UCSD-AML1 (cell line): ENCODE results near the gene HOXD9.

ENCODE experiments used
- DNase-seq: peaks from one replicate; lab custom pipeline; 2025; ENCODE audit not compliant: unreplicated experiment; lab: John Stamatoyannopoulos, UW

Gene HOXD9

GRCh38 chr2:176124110-176124946 lies 1.8 kb downstream of the HOXD9 start:
- DNase-seq: no peak

GRCh38 chr2:176124947-176125771 lies 2.6 kb downstream of the HOXD9 start:
- no peak for DNase-seq

GRCh38 chr2:176125772-176126054 lies 3.2 kb downstream of the HOXD9 start:
- DNase-seq: no peak

- peak; percentile 37 for DNase-seq
Measured at GRCh38 chr2:176126929-176127773, 4.6 kb downstream of the HOXD9 start.

GRCh38 chr2:176127774-176128072 lies 5.2 kb downstream of the HOXD9 start:
- DNase-seq: no peak

- DNase-seq: no peak
Measured at GRCh38 chr2:176128172-176128981, 5.9 kb downstream of the HOXD9 start.

GRCh38 chr2:176128982-176129796 lies 6.7 kb downstream of the HOXD9 start, which contains the start of gene HOXD8:
TSS of gene HOXD8 (plus strand) at chr2:176129705. CDS start at chr2:176130367, 662 bp downstream.
- no peak for DNase-seq

GRCh38 chr2:176129813-176130146 lies 7.3 kb downstream of the HOXD9 start:
- no peak for DNase-seq

- no peak for DNase-seq
Measured at GRCh38 chr2:176130147-176130956, 7.8 kb downstream of the HOXD9 start.

GRCh38 chr2:176130957-176131847 lies 8.7 kb downstream of the HOXD9 start:
- no peak for DNase-seq

- no peak for DNase-seq
Measured at GRCh38 chr2:176131848-176132158, 9.3 kb downstream of the HOXD9 start.

GRCh38 chr2:176132205-176133171 lies 10.0 kb downstream of the HOXD9 start:
- no peak for DNase-seq

- no peak for DNase-seq
Measured at GRCh38 chr2:176133389-176133788, 10.9 kb downstream of the HOXD9 start.

GRCh38 chr2:176134035-176134434 lies 11.5 kb downstream of the HOXD9 start:
- DNase-seq: no peak

GRCh38 chr2:176135035-176135440 lies 12.5 kb downstream of the HOXD9 start:
- no peak for DNase-seq

GRCh38 chr2:176136374-176137251 lies 14.1 kb downstream of the HOXD9 start:
- no peak for DNase-seq
